Brain pericyte (primary cell): ENCODE measurements around the gene ELK4.

Source experiments
- DNase-seq: peaks from one replicate; pipeline ENCODE4 v3.0.0-alpha.2; 2012; ENCODE audit warnings: low read depth, low spot score

ELK4 gene

DNA sequence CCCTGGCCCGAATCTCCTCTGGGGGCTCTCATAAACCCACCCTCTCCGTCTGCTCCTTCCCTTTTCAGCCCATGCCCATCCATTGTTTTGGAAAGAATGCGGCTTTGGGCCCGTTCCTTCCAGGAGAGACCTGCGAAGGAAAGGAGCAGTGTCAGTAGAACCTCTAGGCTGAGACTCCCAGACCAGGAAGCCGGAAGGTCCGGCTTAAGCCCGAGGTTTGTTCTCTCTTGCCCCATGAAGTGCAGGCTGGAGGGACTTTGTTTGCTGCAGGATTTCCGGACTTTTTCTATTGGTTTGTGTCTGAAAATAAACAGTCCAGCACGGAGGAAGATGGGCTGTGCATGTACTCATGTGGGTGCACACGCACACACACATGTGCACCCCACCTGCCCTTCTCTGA lies 49.8 kb downstream of the ELK4 start:
- DNase-seq, result no peak

DNA sequence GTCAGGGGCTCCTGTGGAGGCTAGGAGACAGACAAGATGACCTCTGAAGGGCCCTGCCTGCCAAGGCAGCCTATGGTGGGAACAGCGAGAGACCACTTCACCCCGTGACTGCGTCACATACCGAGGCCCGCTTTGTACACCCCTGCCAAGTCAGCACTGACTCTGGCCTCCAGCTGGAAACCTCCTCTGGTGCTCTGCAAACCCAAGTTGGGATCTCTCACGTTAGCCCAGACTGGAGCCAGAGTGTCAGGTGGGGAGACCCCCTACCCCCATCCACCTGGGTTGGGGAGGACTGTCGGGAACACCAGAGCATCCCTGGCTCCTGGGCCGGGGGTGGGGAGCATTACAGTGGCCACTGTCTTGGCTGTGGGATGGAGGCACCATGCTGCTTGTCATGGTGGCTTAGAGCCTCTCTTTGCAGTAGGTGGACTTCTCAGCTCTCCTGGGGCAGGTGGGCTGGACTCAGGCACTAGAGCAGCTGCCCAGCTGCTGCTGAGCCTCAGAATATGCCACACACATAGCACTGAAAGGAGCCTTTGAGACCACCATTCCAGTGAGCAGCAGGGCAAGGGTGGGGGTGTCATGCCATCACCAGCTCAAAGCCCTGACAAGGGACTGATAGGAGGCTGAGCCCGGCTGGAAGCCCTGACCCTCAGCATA lies 50.4 kb downstream of the ELK4 start:
- DNase-seq, result no peak

DNA sequence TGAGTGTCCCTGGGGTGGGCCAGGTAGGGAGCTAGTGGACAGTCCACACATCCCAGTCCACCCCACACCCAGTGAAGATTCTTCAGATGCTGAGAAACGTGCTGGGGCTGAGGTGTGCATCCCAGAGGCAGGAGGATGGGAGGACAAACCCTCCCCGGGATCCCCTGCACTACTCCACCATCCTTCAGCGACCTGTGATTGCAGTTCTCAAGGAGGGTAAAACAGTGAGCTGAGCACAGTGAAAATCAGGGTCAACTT lies 51.0 kb downstream of the ELK4 start:
- no peak for DNase-seq

DNA sequence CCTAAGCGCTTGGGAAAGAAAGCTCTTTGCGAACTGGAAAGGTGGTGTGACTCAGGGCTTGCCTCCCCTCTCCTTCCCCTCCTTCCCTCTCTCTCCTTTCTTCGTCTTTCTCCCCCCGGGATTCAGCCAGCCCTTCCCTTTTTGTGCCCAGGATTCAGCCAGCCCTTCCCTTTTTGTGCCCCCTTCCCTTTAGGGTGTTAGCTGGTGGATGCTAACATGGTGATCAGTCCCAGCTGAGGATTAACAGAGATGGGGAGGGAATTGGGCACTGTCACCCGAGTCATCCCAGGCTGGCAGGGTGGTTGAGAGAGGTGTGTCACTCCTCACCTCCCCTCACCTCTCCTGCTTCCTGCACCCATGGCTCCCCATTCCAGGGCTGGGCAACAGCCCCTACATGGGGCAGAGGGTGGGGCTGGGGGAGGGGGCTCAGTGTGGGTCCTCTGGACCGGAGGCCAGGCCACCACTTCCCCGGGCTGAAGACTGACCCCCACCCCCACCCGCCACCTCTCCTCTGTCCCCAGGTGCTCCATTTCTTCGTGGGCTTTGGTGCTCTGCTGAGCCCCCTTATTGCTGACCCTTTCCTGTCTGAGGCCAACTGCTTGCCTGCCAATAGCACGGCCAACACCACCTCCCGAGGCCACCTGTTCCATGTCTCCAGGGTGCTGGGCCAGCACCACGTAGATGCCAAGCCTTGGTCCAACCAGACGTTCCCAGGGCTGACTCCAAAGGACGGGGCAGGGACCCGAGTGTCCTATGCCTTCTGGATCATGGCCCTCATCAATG lies 51.5 kb downstream of the ELK4 start:
- no peak for DNase-seq

DNA sequence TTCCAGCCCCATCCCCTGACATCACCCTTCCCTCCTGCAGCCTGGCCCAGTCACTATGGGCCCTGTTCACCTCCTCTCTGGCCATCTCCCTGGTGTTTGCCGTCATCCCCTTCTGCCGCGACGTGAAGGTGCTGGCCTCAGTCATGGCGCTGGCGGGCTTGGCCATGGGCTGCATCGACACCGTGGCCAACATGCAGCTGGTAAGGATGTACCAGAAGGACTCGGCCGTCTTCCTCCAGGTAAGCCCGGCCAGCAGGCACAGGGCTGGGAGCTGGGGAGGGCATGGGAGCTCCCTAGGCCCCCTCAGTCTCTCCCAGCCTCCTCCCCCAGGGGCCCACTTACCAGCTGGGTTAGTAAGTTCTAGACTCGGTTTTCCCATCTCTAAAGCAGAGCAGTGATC lies 52.1 kb downstream of the ELK4 start:
- DNase-seq, result no peak

DNA sequence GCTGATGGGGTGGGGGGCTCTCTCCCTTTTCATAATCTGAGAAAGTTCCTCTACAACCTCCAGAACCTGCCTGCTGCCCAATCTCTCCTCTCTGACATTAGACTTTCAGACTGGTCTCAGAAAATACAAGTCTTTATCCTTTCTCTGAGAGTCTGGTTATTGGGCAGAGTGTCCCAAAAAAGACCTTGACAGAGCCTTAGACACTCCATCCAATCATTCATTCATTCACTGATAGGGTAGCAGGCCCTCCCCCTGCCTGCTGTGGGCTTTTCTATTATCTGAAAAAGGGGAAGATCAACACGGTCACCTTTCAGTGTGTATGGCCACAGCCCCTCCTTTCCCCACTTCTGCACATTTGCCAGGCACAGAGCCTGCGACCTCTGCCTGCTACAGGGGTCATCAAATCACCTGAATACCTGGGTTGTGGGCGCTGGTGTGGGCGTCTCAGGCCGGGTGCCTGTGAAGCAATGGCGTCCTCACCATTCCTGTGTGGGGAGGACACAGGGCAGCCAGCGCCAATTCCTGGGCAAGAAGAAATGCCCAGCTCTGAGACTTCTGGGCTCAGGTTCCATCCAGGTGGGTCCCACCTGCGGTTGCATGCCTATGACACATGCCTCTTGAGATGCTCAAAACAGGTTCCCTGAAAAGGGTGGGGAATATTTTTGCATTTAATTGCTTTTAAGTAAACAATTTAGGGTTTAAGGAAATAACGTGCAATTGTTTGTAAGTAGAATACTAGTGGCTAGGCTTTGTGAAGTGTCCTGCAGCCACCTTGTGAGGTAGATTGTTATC lies 52.8 kb downstream of the ELK4 start:
- DNase-seq, result no peak

DNA sequence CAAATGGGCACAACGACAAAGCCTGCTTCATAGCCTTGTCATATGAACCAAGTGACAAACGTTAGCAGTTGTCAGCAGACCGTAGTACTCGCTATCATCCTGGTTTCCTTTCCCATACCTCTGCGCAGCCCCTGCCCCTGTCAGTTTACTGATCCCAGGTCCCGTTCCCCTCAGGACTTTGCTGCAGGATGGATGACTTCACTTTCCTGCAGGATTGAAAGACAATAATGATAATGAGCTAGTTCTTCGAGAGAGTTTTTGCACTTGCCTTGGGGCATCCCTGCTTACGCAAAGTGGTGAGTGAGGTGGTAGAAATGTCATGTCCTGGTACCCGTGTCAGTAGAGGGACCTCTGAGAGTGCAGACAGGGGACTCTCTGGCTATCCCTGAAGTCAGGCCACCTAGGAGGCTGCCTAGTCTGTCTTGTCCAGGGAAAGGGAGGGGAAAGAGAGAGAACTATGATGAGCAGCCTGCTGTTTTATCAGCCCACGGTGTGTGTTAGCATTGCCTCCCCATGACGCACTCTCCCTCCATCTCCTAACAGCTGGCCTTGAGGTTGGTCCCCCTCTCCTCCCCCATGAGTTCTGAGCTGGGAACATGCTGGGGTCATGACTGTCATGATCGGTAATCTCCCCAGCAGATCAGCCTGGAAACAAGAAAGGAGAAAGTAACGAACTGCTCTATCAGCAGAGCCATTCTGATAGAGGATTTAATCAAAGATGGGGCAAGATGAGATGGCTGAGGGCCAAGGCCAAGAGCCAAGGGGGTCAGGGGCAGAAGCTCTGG lies 53.7 kb downstream of the ELK4 start:
- DNase-seq, result no peak

DNA sequence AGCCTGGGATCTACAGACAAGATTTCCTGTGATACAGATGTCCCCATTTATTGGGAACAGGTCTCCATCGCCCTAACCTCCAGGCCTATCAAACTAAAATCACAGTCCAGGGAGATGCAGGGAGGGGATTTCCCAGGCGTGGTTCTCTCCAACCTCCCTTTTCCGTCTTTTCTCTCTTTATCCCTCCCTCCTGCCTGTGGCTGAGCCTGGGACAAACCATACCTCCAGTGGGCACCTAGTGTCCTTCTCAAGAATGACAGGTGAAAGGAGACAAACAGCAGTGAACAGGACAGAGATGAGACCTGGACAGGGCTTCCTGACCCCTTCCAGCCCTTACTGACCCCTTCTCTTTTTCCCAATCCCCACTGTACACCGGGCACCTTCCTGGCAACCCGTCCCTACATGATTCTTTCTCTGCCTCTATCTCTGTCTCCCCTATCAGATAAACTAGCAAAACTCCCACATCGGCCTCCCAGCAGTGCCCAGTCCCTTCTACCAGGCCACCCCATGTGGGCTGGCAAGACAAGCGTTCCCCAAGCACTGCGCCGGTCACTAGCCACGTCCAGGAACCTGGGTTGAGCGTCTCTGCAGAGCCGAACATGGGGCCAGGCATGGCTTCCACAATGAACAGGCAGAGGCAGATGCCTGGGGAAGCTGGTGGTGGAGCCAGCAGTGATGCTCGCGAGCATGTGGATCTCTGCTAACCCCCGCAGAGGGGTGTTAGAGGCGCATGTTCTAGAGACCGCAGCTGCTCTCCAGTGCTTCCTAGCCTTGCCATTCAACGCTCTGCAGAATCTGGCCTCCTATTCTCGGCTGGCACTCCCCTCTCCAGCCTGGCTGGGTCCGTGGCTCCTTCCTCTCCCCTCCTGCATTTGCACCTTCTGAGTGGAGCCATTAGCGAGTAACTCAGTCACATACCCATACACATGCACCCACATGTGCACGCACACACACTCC lies 54.7 kb downstream of the ELK4 start:
- DNase-seq, result no peak

DNA sequence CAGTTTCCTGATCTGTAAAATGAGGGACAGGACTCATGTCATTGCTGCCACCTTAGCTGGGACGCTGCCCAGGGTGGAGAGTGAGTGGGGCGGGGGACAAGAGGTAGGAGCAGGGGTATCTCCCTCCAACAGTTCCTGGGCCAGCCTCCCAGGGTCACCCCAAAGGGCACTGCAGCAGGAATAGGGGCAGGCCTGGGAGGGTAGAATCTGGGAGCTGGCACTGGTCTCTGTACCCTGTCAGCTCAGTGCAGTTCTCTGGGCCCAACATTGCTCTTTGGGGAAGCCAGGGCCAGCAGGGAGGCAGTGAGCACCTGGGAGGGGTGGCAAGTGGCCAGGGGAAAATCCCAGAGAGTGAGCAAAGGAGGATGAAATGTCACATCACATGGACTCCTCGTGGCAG lies 55.8 kb downstream of the ELK4 start:
- DNase-seq, result no peak

DNA sequence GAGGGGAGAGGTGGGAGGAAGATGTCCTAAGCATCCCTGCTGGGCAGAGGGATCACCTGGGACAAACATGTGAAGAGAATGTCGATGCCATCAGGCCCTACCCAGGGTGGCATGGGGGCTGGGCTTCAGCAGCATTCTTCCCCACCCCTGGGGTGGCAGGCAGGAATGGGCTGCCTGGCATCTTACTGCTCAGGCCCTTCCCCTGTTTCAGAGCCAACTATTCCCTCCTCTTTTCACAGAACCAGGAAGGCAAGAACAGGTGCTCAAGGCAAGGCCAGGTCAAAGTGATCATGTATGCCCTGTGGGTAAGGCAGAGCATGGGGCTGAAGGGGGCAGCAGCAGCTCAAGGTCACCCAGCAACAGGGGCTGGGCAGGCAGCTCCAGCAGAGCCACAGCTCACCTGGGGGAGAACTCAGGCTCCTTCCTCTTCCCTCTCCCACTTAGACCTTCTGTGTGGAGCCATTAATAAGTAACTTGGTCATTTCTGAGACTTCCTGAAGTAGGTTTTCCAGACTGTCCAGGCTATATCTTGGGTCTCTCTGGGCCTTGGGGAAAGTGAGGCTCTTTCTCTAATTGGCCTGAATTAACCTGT lies 56.4 kb downstream of the ELK4 start:
- no peak for DNase-seq

DNA sequence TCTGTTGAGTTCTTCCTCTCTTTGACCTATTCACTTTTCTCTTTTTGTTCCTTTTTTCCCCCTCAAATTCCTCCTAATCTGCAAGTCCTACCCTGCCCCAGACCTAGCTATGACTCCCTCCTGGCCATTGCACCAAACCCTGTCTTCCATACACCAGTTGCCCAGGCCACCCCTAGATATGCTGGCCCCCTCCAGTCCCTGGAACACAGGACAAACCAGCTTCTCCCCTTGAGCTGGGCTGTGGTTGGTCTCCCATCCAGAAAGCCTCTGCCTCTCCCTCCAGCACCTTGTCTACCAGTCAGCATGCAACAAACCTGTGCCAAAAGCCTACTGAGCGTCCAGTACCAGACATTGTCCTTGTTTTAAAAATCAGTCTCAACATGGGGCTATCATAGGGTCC lies 59.4 kb downstream of the ELK4 start:
- no peak for DNase-seq

DNA sequence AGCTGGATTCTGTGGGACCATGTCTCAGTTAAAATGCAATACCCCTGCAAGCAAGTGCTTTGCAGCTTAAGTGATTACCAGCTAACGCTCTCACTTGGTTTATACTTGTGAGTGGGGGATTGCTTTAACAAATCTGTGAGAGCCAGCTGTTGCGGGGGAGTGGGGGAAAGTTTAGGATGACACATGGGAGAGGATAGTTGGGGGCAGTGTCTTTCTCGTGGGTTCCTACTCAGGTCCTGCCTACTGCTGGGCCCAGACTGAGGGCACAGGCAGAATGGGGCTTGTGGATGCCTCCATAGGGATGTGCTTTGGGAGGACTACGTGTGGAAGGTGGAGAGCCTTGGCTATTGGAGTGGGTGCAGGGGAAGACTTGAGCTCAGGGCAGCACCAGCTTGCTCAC lies 60.1 kb downstream of the ELK4 start:
- no peak for DNase-seq

DNA sequence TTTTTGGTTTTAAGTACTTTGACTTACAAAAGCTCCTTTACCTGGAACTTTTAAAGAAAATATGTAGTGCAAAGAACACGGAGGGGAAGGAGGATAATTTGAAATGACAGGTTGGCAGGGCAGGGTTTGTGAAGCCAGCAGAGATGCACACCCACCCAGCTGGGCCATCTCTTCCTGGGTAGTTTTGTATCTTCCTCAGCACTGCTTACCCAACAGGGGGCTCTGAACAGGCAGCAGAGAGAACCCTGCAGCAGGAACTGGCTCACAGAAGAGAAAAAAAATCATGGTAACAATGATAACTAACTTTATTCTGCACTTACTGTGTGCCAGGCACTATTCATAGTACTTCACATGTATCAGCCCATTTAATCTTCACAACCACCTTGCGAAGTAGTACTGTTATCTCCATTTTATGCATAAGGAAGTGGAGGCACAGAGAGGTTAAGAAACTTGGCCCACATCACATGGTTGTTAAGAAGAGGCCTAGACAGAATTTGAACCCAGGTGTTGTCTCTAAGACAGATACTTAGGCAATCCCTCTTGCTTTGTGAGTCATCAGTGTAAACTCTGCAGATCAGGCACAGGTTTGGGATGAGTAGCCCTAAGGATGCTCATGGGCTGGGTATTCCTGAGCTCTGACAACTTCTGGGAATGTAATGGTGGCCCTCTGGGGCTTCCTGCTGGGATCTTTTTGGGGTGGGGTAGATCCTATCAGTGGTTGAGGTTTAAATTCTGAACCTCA lies 60.8 kb downstream of the ELK4 start:
- DNase-seq, result no peak

DNA sequence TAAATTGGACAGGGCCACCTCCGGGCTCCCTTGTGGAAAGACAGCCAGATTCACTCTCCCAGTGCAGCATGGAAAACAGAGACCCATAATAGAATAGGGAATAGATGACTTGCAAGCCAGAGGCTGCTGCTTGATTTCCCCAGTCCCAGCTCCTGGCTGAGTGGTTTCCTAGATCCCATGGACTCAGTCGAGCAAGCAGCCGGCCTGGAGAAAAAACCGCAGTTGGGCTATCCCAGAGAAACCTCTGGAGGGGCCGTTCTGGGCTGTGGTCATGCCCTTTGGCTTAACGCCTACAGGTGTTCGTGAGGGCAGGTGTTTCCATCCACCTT lies 61.7 kb downstream of the ELK4 start:
- DNase-seq, result no peak

DNA sequence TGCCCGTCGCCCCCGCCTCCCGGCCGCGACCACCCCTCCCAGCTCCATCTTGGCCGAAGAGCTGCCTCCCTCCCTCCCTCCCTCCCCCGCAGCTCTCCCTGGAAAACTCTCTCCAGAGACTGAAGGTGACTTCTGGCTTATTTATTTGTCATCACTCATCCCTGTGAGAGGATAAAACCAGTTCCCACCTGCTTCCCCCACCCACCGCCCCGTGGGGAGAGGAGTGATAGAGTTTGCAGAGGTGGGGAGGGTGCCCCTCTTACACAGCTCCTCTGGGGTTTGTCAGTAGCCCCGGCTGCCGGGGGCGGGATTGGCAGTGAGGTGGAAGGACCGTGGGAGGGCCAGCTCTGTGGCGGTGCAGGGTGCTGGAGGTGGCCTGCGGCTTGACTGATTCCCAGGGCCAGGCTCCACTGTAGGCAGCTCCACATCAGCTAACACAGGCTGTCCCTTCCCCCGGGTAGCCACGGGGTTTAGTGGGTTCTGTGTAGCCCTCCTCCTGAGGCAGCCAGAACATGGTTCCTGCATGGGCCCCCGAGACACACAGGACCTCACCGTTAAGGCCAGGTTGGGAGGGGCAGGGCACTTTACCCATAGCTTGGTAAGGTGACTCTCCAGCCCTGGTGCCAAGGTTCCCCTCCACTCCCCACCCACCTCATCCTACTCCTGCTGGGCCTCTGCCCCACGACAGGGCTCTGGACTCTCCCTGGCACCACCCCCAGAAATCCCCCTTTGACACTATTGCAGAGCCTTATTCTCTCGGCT lies 62.2 kb downstream of the ELK4 start:
- DNase-seq, result no peak

DNA sequence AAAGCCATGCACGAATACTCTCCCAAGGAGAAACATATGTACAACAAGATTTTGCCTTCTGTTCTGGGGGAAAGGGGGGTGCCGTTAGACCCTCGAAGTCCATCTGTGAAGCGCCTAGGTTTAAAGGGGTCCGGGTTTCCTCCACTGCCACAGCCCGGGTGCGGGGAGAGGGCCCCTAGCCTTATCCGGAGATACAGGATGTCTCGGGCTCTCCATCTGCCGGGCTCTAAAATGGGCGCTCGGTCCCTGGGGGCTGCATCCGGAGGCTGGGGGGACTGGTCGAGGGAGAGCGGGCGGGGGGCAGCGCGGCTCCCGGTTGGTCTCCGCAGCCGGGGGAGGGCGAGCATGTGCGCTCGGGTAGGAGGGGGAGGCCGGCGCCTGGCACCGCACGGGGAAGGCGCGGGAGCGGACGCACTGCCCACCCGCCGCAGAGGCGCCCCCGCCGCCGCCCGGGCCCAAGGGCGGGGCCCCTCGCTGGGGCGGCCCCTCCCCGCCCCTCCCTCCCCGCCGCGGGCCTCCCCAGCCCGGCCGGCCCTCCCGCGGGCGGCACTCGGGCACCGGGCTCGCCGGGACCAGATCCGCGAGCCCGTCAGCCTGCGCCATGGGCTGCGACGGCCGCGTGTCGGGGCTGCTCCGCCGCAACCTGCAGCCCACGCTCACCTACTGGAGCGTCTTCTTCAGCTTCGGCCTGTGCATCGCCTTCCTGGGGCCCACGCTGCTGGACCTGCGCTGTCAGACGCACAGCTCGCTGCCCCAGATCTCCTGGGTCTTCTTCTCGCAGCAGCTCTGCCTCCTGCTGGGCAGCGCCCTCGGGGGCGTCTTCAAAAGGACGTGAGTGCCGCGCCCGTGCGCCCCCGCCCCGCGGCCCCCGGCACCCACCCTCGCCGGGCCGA lies 63.1 kb downstream of the ELK4 start:
- DNase-seq, result no peak

DNA sequence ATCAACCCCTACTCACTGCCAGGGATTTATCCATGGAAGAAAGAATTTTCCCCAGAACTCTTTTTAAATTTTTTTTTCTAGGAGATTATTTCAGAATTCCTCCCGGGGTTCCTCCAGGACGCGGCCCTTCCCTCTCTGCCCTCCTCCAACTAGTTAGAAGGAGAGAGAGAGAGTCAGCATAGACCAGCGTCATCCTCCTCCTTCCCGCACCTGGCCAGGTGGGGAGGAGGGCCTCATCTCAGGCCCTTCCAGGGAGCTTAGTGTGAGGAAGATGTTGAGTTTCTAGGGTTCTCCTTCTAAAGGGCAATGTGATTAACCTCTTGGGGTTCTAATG lies 63.7 kb downstream of the ELK4 start:
- no peak for DNase-seq

DNA sequence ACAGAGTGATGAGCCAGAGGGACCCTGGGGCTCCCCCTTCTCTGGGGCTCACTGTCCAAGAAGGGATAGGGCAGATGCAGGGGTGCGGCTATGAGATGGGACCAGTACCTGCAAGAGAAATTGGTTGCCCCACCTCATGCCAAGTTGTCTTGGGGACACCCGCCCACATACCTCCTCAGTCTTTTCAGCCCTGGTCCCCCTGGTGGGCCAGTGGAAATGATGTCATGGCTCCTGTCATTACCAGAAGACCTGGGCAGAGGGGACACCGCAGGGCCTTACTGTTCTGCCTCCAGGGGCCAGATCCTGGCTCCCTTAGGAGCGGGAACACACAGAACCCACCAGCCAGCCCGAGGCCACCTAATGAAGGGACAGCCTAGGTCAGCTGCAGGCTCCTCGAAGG lies 64.1 kb downstream of the ELK4 start:
- no peak for DNase-seq

DNA sequence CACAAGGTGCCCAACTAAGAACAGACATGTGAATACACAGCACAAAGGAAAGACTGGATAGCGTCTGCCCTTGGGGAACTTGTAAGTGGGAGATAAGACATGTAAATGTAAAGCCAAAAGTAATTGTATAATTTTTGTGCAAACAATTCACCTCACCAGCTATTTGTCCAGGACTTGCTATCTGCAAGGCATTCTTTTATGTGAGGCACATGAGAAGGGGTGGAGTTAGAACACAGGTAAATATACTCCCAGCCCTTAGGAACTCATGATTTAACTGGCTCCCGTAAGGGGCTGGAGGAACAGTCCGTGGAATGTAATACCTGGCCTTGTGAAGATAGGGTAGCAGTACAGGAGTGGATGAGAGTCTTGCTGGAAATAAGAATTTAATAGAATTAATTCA lies 66.0 kb downstream of the ELK4 start:
- no peak for DNase-seq
